Small intestine (tissue), 7 donors: ENCODE results near the gene ZFYVE19. TPM values are rescaled to one million over a fixed set of nuclear protein-coding genes. Genes with fewer than 3 reads are reported as not detected.

Source experiments
- DNase-seq, 2 donors: peaks; one replicate each; pipeline versions ENCODE4 v3.0.0 to v3.0.0-alpha.2; 2013
- FAIRE-seq: peaks from 2 replicates; lab custom pipeline; 2012; peaks lifted over from hg19 to GRCh38; lab: Jason Lieb, UNC
- H3K27ac ChIP-seq, 3 donors: one replicate each; pipeline ENCODE4 v1.5.1; 2013; ENCODE audit warnings: low read length in 2 of 3, mild to moderate bottlenecking in 2 of 3, control low read depth in 1 of 3, inconsistent platforms in 1 of 3, low read depth in 1 of 3, moderate library complexity in 1 of 3
- H3K27me3 ChIP-seq, 3 donors: one replicate each; pipeline ENCODE4 v1.6.1; 2013; ENCODE audit warnings: low read length in 3 of 3, inconsistent platforms in 1 of 3; ENCODE audit not compliant: control insufficient read depth in 3 of 3, insufficient read depth in 3 of 3
- H3K36me3 ChIP-seq, 3 donors: one replicate each; pipeline ENCODE4 v1.6.1; 2013; ENCODE audit warnings: low read length in 3 of 3, inconsistent platforms in 1 of 3, low read depth in 1 of 3, mild to moderate bottlenecking in 1 of 3, moderate library complexity in 1 of 3; ENCODE audit not compliant: control insufficient read depth in 3 of 3, insufficient read depth in 2 of 3
- H3K4me1 ChIP-seq, 3 donors: one replicate each; pipeline ENCODE4 v1.6.1; 2013; ENCODE audit warnings: low read length in 2 of 3, inconsistent platforms in 1 of 3, low read depth in 1 of 3, mild to moderate bottlenecking in 1 of 3, moderate library complexity in 1 of 3; ENCODE audit not compliant: control insufficient read depth in 3 of 3, insufficient read depth in 2 of 3
- H3K4me3 ChIP-seq, 3 donors: one replicate each; pipeline ENCODE4 v1.5.1; 2013; ENCODE audit warnings: low read length in 3 of 3, control low read depth in 1 of 3, inconsistent platforms in 1 of 3, low read depth in 1 of 3, mild to moderate bottlenecking in 1 of 3, moderate library complexity in 1 of 3
- H3K9me3 ChIP-seq, 2 donors: one replicate each; pipeline ENCODE4 v1.6.1; 2013; ENCODE audit warnings: low read depth in 1 of 2, low read length in 1 of 2; ENCODE audit not compliant: control insufficient read depth in 2 of 2, insufficient read depth in 1 of 2
- WGBS, 3 donors: extraction: QIAGEN DNeasy Blood & Tissue Kit; methylation state at CpG; one replicate each; pipeline ENCODE4 v1.1.7; 2013; 5-methylcytosine and 5-hydroxymethylcytosine counted together
- polyA plus RNA-seq, 4 donors: library from polyadenylated mRNA; stranded (reverse) in 3 of 4; unstranded in 1 of 4; fragments of 200-250 nt in 3 of 4; fragments of 120-200 nt in 1 of 4; gene quantifications; one replicate each; pipeline versions ENCODE4 v1.2.1 to v1.2.3, GENCODE V29; 2013
- donor health status: healthy with polysubstance abuse.
- donor health status: control.
- donor health status: control.
- donor health status: Bipolar disorder and iron deficiency.
- donor health status: healthy.

Gene ZFYVE19
- polyA plus RNA-seq, 4 donors: 28.1 to 94.6 (median 44.1) TPM

DNA sequence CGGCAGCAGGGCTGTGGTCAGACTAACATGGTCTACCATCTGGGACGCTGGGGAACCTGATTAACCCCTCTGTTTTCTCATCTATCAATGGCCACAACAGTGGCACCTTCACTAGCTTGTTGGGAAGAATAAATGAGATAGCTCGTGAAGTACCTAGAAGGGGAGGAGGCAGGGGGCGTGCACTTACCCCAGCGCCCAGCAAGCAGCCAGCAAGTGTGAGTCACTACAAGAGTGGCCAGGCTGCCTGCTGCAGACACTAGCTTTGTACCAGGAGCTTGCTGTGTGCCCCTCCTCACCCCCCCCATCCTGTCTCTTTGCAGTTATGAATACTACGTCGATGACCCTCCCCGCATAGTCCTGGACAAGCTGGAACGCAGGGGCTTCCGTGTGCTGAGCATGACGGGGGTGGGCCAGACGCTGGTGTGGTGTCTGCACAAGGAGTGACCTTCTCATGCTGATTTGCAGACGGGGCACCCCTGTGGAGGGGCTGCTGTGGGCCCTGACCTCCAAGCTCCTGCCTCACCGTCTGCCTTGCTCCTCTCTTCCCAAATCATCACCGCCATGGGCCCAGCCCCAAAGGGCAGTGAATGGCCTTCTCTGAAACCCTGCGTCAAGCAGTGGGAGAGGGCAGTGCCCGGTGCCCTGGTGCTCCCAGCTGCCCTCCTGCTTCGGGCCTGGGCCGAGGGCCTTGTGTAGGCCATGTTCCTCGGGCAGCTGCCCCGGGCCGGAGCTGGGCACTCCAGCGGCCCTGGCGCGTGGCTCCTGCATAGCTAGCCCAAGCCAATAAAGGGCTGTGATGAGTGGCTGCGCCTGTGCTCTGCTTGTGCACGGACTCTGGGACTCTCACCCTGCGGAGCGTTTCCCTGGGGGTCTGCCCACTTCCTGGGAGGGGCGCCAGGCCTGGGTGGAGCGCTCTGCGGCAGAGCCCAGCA is 39.7 kb upstream of the ZFYVE19 start:
- peaks cover 2 to 77% (median 3%) of the 10 kb centered on the region in 3 donors for H3K4me1 ChIP-seq
- H3K9me3 ChIP-seq: no peaks in the 10 kb centered on the region
- H3K27me3 ChIP-seq: no peaks in the 10 kb centered on the region
- H3K27ac ChIP-seq: peak overlapping the region in 1 of 3 donors; percentile 8
- FAIRE-seq (no peak), DNase-seq (no peak)
- peaks cover 0 to 61% (median 4%) of the 10 kb centered on the region in 3 donors for H3K36me3 ChIP-seq
- H3K4me3 ChIP-seq: no peak overlapping the region
- 88 to 90% (median 88%) methylated on average over 32 of the region's 32 CpGs for WGBS, 3 donors

DNA sequence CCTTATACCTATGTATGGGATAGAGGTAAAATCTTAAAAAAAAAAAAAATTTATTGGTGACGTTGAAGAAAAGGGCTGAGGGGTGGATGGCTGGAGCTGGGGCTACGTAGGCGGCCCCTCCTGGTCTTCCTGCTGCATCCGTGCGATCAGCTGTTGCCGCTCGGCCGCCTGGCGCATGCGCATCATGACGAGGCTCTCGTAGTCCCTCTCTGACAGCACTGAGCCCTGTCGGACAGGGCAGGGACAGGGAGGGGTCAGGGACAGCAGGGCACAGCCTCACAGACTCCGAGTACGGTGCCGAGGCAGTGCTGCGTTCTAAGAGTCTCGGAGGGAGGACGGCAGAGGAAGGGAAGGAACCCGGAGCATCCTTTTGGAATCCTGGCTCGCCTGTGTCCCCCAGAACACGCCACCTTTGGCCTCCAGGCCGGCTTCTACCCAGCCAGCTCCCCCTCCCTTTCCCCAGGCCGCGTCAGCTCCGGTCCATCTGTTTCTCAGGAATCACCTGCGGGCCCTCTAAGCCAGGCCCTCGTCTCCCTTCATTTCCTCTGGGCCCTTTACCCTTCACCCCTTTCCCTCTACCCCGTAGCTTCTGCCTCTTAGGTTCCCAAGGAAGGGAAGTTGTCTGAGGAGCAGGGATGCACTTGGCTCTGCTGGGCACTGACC is 38.9 kb upstream of the ZFYVE19 start:
- Histone ChIP-seq H3K9me3 (no peaks in the 10 kb centered on the region), H3K36me3 (peaks cover 0 to 68% (median 4%) of the 10 kb centered on the region in 3 donors), H3K27me3 (no peaks in the 10 kb centered on the region), H3K27ac (peak overlapping the region; percentile 13 to 91 (median 91)), H3K4me1 (peaks cover 2 to 69% (median 2%) of the 10 kb centered on the region in 3 donors), H3K4me3 (no peak overlapping the region)
- FAIRE-seq (no peak), DNase-seq (no peak)
- 63 to 78% (median 67%) methylated on average over 28 to 29 of the region's 29 CpGs for WGBS, 3 donors

DNA sequence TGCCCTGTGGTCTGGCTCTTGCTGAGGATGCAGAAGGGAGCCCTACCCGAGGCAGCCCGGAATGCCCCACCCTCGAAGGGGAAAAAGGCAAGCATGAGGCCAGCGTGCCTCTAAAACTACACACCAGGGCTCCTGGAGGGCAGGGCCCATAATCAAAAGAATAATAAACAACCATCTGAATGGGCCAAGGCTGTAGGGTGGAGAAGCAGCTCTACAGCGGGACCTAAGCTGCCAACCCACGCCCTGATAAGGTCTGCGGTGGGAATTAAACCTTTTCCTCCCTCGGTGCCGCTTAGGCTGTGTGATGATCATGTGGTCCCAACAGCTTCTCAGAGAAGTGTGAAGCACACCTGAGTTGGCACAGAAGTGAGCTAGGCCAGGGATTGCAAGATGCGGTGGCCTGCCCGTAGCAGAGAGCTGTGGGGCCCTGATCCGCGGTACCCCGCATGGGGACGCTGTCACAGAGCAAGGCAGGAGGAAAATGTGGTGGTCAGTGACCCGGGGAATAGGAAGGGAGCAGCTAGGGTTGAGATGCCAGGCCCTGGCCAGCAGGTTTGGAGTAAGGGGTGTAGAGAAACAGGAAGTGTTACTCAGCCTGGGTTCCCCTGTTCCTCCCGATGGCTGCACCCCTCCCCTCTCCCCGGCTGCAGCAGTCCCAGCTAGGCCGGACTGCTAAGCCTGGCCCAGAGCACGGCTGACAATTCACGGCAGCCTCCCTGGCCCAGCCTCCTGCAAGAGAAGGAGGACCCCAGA is 38.2 kb upstream of the ZFYVE19 start:
- DNase-seq (peak; percentile 41 to 77), FAIRE-seq (no peak)
- Histone ChIP-seq H3K27ac (peak overlapping the region; percentile 36 to 91 (median 91)), H3K4me3 (peak overlapping the region in 1 of 3 donors; percentile 29), H3K36me3 (peaks cover under 1 to 75% (median 4%) of the 10 kb centered on the region in 3 donors), H3K9me3 (no peaks in the 10 kb centered on the region), H3K27me3 (no peaks in the 10 kb centered on the region), H3K4me1 (peaks cover 0 to 62% (median 2%) of the 10 kb centered on the region in 3 donors)
- WGBS, 3 donors: 24 to 49% (median 34%) methylated on average over 19 to 21 of the region's 21 CpGs

DNA sequence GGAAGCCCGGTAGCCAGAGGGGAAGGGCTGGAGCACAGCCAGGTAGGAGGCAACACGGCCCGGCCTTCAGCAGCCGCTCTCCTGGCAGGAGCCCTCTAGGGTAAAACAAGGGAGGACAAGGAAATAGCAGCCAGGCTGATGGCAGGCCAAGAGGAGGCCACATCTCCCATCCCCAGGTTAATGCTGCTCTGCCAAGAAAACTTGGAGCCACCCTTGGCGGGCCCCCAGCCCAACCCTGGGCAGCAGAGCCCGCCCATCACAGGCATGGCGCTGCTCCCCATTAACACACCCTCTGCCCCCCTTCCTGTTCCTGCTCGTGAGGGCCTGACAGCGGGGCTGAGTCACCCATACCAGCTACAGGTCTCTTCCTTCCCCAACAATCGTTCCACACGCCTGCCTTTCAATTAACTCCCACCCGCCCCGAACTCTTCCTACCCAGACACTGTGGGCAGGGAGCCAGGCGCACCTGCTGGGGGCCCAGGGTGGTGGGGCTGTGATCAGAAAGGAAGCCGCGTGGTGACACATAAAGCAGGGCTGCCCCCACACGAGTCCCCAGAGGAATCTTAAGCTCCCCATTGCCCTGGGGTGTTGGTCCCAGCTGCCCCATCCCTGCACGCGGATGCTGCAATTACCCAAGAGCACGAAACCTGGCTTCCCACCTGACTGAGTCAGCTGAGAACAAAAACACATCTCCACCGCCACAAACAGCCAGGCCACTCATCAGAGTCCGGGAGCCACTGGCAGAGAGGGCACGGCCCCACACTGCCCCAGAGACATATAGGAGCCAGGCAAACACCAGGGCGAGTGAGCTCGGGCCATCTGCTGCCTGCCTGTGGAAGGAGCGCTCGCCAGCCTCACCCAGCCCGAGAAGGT is 37.4 kb upstream of the ZFYVE19 start, which contains the start of gene C15orf62:
C15orf62 (plus strand) TSS at position 707 of the 873 bp plus-strand sequence. CDS start 516 bp downstream, outside the sequence.
- Histone ChIP-seq H3K4me3 (peak within 1 kb of the TSS in 1 of 3 donors; percentile 29), H3K4me1 (peaks cover 0 to 62% (median 2%) of the 10 kb centered on the region in 3 donors), H3K9me3 (no peaks in the 10 kb centered on the region), H3K27ac (peak within 1 kb of the TSS; percentile 85 to 91 (median 91)), H3K36me3 (peaks cover 7 to 84% (median 7%) of the 10 kb centered on the region in 3 donors), H3K27me3 (no peaks in the 10 kb centered on the region)
- no peak for FAIRE-seq
- peak; percentile 79 to 91 for DNase-seq
- 9 to 34% (median 27%) methylated on average over 27 to 28 of the region's 28 CpGs for WGBS, 3 donors

DNA sequence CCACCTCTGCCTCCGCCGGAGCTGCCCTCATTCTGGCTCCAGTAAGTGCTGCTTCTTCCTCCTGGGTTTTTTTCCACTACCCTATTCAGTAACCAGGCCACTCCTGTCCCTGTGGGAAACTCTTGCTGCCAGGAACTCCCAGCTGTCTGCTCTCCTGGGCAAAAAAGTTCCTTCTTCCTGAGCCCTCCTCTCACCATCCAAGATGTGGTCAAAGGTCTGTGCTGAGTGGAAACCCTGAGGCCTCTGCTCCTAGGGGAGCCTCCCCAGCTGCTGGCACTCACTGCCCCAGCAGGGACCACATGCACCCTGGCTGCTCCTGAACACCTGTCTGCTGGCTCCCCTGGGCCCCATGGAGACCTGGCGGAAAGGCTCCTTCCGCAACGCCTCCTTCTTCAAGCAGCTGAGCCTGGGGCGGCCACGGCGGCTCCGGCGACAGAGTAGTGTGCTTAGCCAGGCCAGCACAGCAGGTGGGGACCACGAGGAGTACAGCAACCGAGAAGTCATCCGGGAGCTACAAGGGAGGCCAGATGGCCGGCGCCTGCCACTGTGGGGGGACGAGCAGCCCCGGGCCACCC is 36.7 kb upstream of the ZFYVE19 start:
- 21 to 51% (median 50%) methylated on average over 12 to 17 of the region's 17 CpGs for WGBS, 3 donors
- H3K27ac ChIP-seq: peak overlapping the region; percentile 85 to 91 (median 91)
- peak; percentile 89 to 92 for DNase-seq
- no peaks in the 10 kb centered on the region for H3K27me3 ChIP-seq
- FAIRE-seq: no peak
- no peaks in the 10 kb centered on the region for H3K9me3 ChIP-seq
- H3K4me1 ChIP-seq: peaks cover 0 to 62% (median 2%) of the 10 kb centered on the region in 3 donors
- peaks cover 7 to 88% (median 7%) of the 10 kb centered on the region in 3 donors for H3K36me3 ChIP-seq
- peak overlapping the region in 1 of 3 donors; percentile 29 for H3K4me3 ChIP-seq

DNA sequence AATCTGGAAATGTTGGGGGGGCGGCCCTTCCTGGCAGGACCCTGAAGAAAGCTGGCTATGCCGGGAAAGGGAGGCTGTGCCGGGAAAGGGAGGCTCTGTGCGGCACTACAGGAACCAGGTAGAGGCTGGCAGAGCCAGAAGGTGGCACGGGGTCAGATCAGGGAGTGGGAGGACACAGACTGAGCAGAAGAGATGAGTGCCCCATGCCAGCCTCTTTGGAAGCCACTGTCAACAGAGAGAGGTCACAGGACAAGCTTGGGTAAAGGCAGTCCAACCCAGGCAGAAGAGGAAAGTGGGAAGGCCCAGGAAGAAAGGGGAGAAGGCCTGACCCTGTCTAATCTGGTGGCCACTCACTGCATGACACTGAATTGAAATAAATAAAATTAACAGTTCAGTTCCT is 35.6 kb upstream of the ZFYVE19 start:
- Histone ChIP-seq H3K27ac (peak overlapping the region in 1 of 3 donors; percentile 91), H3K27me3 (no peaks in the 10 kb centered on the region), H3K4me3 (no peak overlapping the region), H3K36me3 (peaks cover 7 to 89% (median 10%) of the 10 kb centered on the region in 3 donors), H3K9me3 (no peaks in the 10 kb centered on the region), H3K4me1 (peaks cover 0 to 53% (median 2%) of the 10 kb centered on the region in 3 donors)
- 88 to 94% (median 94%) methylated on average over 5 of the region's 5 CpGs for WGBS, 3 donors
- DNase-seq: no peak
- FAIRE-seq: no peak

DNA sequence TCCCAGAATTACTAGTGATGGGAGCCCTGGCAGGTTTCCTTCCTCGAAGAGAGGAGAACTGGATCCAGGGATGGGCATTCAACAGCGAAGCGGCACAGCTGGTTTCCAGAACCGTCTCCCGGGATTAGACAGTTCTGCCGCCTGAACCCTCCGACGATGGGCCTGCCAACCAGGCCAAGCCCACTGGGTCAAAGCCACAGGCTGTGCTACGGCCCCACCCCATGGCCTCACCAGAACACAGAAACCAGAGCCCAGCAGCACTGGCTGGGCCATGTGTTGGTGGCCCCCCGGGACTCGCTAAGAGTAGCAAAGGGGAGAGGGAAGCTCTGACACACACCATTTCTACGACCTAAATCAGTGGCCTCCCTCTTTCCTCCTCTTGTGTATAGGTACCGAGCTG is 34.9 kb upstream of the ZFYVE19 start:
- H3K27ac ChIP-seq: no peak overlapping the region
- peaks cover 7 to 89% (median 17%) of the 10 kb centered on the region in 3 donors for H3K36me3 ChIP-seq
- peaks cover 0 to 47% (median 2%) of the 10 kb centered on the region in 3 donors for H3K4me1 ChIP-seq
- H3K9me3 ChIP-seq: no peaks in the 10 kb centered on the region
- no peak overlapping the region for H3K4me3 ChIP-seq
- no peak for FAIRE-seq
- no peaks in the 10 kb centered on the region for H3K27me3 ChIP-seq
- 90 to 98% (median 96%) methylated on average over 13 of the region's 13 CpGs for WGBS, 3 donors
- DNase-seq: no peak
